ENCODE data around the gene NDFIP1.

The NDFIP1 gene

GRCh38 chr5:142119051-142119625, 10.6 kb downstream of the NDFIP1 start:
- DNase-seq (ENCODE audit: low read depth in 2 of 2): no peak

- DNase-seq (ENCODE audit: low read depth in 2 of 2): no peak
Observed at GRCh38 chr5:142120247-142120935, 11.8 kb downstream of the NDFIP1 start.

GRCh38 chr5:142122121-142122520, 13.5 kb downstream of the NDFIP1 start:
- DNase-seq (ENCODE audit: low read depth in 2 of 2): no peak

GRCh38 chr5:142125378-142125777, 16.8 kb downstream of the NDFIP1 start:
- no peak for DNase-seq (ENCODE audit: low read depth in 2 of 2)

- DNase-seq (ENCODE audit: low read depth in 2 of 2): no peak
Observed at GRCh38 chr5:142125963-142126362, 17.4 kb downstream of the NDFIP1 start.

GRCh38 chr5:142128675-142129208, 20.2 kb downstream of the NDFIP1 start:
- no peak for DNase-seq (ENCODE audit: low read depth in 2 of 2)

- DNase-seq (ENCODE audit: low read depth in 2 of 2): no peak
Observed at GRCh38 chr5:142129446-142130066, 21.0 kb downstream of the NDFIP1 start.

- DNase-seq (ENCODE audit: low read depth in 2 of 2): no peak
Observed at GRCh38 chr5:142131394-142131793, 22.8 kb downstream of the NDFIP1 start.

- DNase-seq (ENCODE audit: low read depth in 2 of 2): no peak
Observed at GRCh38 chr5:142132916-142133315, 24.3 kb downstream of the NDFIP1 start.

GRCh38 chr5:142133330-142134206, 25.0 kb downstream of the NDFIP1 start:
- no peak for DNase-seq (ENCODE audit: low read depth in 2 of 2)

- no peak for DNase-seq (ENCODE audit: low read depth in 2 of 2)
Observed at GRCh38 chr5:142134331-142135010, 25.9 kb downstream of the NDFIP1 start.

- no peak for DNase-seq (ENCODE audit: low read depth in 2 of 2)
Observed at GRCh38 chr5:142141463-142141862, 32.9 kb downstream of the NDFIP1 start.

- no peak for DNase-seq (ENCODE audit: low read depth in 2 of 2)
Observed at GRCh38 chr5:142143878-142144277, 35.3 kb downstream of the NDFIP1 start.

- peak; percentile 33 to 52 for DNase-seq (ENCODE audit: low read depth in 2 of 2)
Observed at GRCh38 chr5:142145106-142145900, 36.7 kb downstream of the NDFIP1 start.

GRCh38 chr5:142149363-142149762, 40.8 kb downstream of the NDFIP1 start:
- DNase-seq (ENCODE audit: low read depth in 2 of 2): no peak

- DNase-seq (ENCODE audit: low read depth in 2 of 2): no peak
Observed at GRCh38 chr5:142150431-142150830, 41.9 kb downstream of the NDFIP1 start.

- DNase-seq (ENCODE audit: low read depth in 2 of 2): peak in 1 of 2 donors; percentile 46
Observed at GRCh38 chr5:142151436-142152383, 43.1 kb downstream of the NDFIP1 start.

- DNase-seq (ENCODE audit: low read depth in 2 of 2): no peak
Observed at GRCh38 chr5:142152384-142152732, 43.8 kb downstream of the NDFIP1 start.

GRCh38 chr5:142153674-142154448, 45.3 kb downstream of the NDFIP1 start:
- DNase-seq (ENCODE audit: low read depth in 2 of 2): no peak

Data from stimulated activated CD8-positive, alpha-beta memory T cell treated with anti-CD3 and anti-CD28 coated beads, Interleukin-7, amount 100 ng/mL, for 4 hours (primary cell).